Activated CD8-positive, alpha-beta T cell treated with anti-CD3 and anti-CD28 coated beads for 36 hours (primary cell): Measurements from ENCODE around the gene ZYX. TPM values are rescaled to one million over a fixed set of nuclear protein-coding genes. Genes with fewer than 3 reads are reported as not detected.

ENCODE experiments used
- ATAC-seq: fragments of 200-7000 bp; cut with Tn5 transposase; one replicate; pipeline ENCODE4 v1.10.0; 2021; ENCODE audit warnings: mild to moderate bottlenecking, moderate library complexity
- CTCF ChIA-PET: fragments of 350-600 bp; sonication (Branson Sonifier 250); formaldehyde crosslinking; loops from one replicate; lab custom pipeline; 2021; ENCODE audit warnings: antibody characterized with exemption; lab: Charles Lee
- POLR2A ChIA-PET: fragments of 350-600 bp; sonication (Branson Sonifier 250); formaldehyde crosslinking; loops from one replicate; lab custom pipeline; 2021; ENCODE audit warnings: antibody characterized with exemption; lab: Charles Lee
- DNase-seq: peaks from one replicate; pipeline ENCODE4 v3.0.0-alpha.2; 2020
- H3K27ac Mint-ChIP-seq: one replicate; pipeline ENCODE4 v1.8.0; 2021; ENCODE audit warnings: mild to moderate bottlenecking, mixed read lengths
- H3K27me3 Mint-ChIP-seq: one replicate; pipeline ENCODE4 v1.8.0; 2021; ENCODE audit warnings: mixed read lengths
- H3K36me3 Mint-ChIP-seq: one replicate; pipeline ENCODE4 v1.8.0; 2021; ENCODE audit warnings: low read depth, mixed read lengths
- H3K4me1 Mint-ChIP-seq: one replicate; pipeline ENCODE4 v1.8.0; 2021; ENCODE audit warnings: low read depth, mixed read lengths
- H3K4me3 Mint-ChIP-seq: one replicate; pipeline ENCODE4 v1.8.0; 2021; ENCODE audit warnings: mild to moderate bottlenecking, moderate library complexity, mixed read lengths
- H3K9me3 Mint-ChIP-seq: one replicate; pipeline ENCODE4 v1.8.0; 2021; ENCODE audit warnings: mixed read lengths
- intact Hi-C: fragments of 100-400 bp; cut with micrococcal nuclease; formaldehyde crosslinking; loops from one replicate; pipeline ENCODE4 v1.10.0; 2022
- total RNA-seq, 2 experiments: library from RNA; stranded (reverse); gene quantifications; one replicate each; pipeline ENCODE4 v1.2.3, GENCODE V29; 2021
- TF ChIP-seq, protein P1 (sequence below): fragments of 200-600 bp; IDR thresholded peaks from one replicate; pipeline ENCODE4 v1.8.0; 2022; ENCODE audit warnings: antibody characterized with exemption, mild to moderate bottlenecking

The ZYX gene
- 100 to 1,000 TPM; 111 to 120 TPM for total RNA-seq

- POLR2A ChIA-PET: interaction anchor here (0.7 to 1.7 kb wide), 12 partner anchors 11 to 118 kb away, joined by 3 to 6 read pairs (median 4); partner anchors contain the start of gene GSTK1
- ATAC-seq: peak; percentile 80
- Mint-ChIP-seq H3K27ac (peak within 1 kb of the TSS; percentile 88), H3K9me3 (no peaks in the 10 kb centered on the region), H3K4me1 (peaks cover 30% of the 10 kb centered on the region), H3K36me3 (no peaks in the 10 kb centered on the region), H3K4me3 (peak within 1 kb of the TSS; percentile 85), H3K27me3 (no peaks in the 10 kb centered on the region)
- TF ChIP-seq, protein P1, sequence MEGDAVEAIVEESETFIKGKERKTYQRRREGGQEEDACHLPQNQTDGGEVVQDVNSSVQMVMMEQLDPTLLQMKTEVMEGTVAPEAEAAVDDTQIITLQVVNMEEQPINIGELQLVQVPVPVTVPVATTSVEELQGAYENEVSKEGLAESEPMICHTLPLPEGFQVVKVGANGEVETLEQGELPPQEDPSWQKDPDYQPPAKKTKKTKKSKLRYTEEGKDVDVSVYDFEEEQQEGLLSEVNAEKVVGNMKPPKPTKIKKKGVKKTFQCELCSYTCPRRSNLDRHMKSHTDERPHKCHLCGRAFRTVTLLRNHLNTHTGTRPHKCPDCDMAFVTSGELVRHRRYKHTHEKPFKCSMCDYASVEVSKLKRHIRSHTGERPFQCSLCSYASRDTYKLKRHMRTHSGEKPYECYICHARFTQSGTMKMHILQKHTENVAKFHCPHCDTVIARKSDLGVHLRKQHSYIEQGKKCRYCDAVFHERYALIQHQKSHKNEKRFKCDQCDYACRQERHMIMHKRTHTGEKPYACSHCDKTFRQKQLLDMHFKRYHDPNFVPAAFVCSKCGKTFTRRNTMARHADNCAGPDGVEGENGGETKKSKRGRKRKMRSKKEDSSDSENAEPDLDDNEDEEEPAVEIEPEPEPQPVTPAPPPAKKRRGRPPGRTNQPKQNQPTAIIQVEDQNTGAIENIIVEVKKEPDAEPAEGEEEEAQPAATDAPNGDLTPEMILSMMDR: no peak
- DNase-seq: peak; percentile 94
- CTCF ChIA-PET: interaction anchor here (0.8 to 3.0 kb wide), 20 partner anchors 8 to 143 kb away, joined by 3 to 47 read pairs (median 6); partner anchors contain the start of genes CASP2 and EPHA1
- intact Hi-C loops: no loop called here
Observed at GRCh38 chr7:143380646-143381426, at the start of gene ZYX. Gene ZYX, plus strand, starts transcription at chr7:143381345. Its CDS starts 227 bp downstream, at chr7:143381572.

- Mint-ChIP-seq H3K27me3 (peaks cover 3% of the 10 kb centered on the region), H3K36me3 (no peaks in the 10 kb centered on the region), H3K9me3 (no peaks in the 10 kb centered on the region), H3K4me3 (no peak overlapping the region), H3K27ac (no peak overlapping the region), H3K4me1 (no peaks in the 10 kb centered on the region)
- ChIA-PET CTCF (interaction anchor here (0.7 to 4.8 kb wide), 6 partner anchors 9 to 94 kb away, joined by 3 to 42 read pairs (median 6); no protein-coding TSS in a partner anchor), POLR2A (interaction anchor here (1.5 kb wide), 1 partner anchor 41 kb away, joined by 3 read pairs; no protein-coding TSS in a partner anchor)
- DNase-seq: no peak
- intact Hi-C loops: no loop called here
- TF ChIP-seq, protein P1: no peak
- no peak for ATAC-seq
Observed at GRCh38 chr7:143334244-143334643, 46.9 kb upstream of the ZYX start.

GRCh38 chr7:143337216-143337615 is 43.9 kb upstream of the ZYX start:
- DNase-seq: no peak
- H3K4me3 Mint-ChIP-seq: no peak overlapping the region
- TF ChIP-seq, protein P1: no peak
- H3K4me1 Mint-ChIP-seq: no peaks in the 10 kb centered on the region
- no peaks in the 10 kb centered on the region for H3K36me3 Mint-ChIP-seq
- H3K27me3 Mint-ChIP-seq: peaks cover 5% of the 10 kb centered on the region
- intact Hi-C loops: no loop called here
- ATAC-seq: no peak
- ChIA-PET CTCF (interaction anchor here (1.0 to 4.8 kb wide), 6 partner anchors 9 to 97 kb away, joined by 3 to 42 read pairs (median 6); no protein-coding TSS in a partner anchor), POLR2A (interaction anchor here (1.1 kb wide), 1 partner anchor 24 kb away, joined by 3 read pairs; no protein-coding TSS in a partner anchor)
- no peak overlapping the region for H3K27ac Mint-ChIP-seq
- H3K9me3 Mint-ChIP-seq: no peaks in the 10 kb centered on the region

- ATAC-seq (no peak), DNase-seq (no peak)
- peaks cover 7% of the 10 kb centered on the region for H3K4me1 Mint-ChIP-seq
- no peak overlapping the region for H3K27ac Mint-ChIP-seq
- no peaks in the 10 kb centered on the region for H3K36me3 Mint-ChIP-seq
- ChIA-PET POLR2A (no interaction called here), CTCF (interaction anchor here (0.9 kb wide), 1 partner anchor 101 kb away, joined by 3 read pairs; no protein-coding TSS in a partner anchor)
- no peak overlapping the region for H3K4me3 Mint-ChIP-seq
- H3K9me3 Mint-ChIP-seq: no peaks in the 10 kb centered on the region
- intact Hi-C loops: no loop called here
- peaks cover 5% of the 10 kb centered on the region for H3K27me3 Mint-ChIP-seq
- TF ChIP-seq, protein P1: no peak
Observed at GRCh38 chr7:143341842-143342241, 39.3 kb upstream of the ZYX start.
